KOPT-K1 (cell line): ENCODE data around the gene SCAF1.

ENCODE experiments used
- H3K27ac ChIP-seq: fragments of 200-600 bp; sonication (generic); 2 replicates; pipeline ENCODE4 v1.5.1; 2016; ENCODE audit warnings: antibody characterized with exemption, mild to moderate bottlenecking, low read depth, low read length; ENCODE audit not compliant: poor library complexity, severe bottlenecking
- H3K36me3 ChIP-seq: fragments of 200-600 bp; sonication (generic); 2 replicates; pipeline ENCODE4 v1.5.1; 2017; ENCODE audit warnings: antibody characterized with exemption, mild to moderate bottlenecking, low read length, moderate library complexity; ENCODE audit not compliant: insufficient read depth
- H3K9me3 ChIP-seq: fragments of 200-600 bp; sonication (generic); 2 replicates; pipeline ENCODE4 v1.5.1; 2017; ENCODE audit warnings: antibody characterized with exemption, low read length, mild to moderate bottlenecking; ENCODE audit not compliant: insufficient read depth, poor library complexity, severe bottlenecking

Gene SCAF1

GRCh38 chr19:49651029-49651819 is 9.2 kb downstream of the SCAF1 start:
- Histone ChIP-seq H3K36me3 (peaks cover 91% of the 10 kb centered on the region), H3K9me3 (no peaks in the 10 kb centered on the region), H3K27ac (no peak overlapping the region)

GRCh38 chr19:49651820-49652550 is 10.0 kb downstream of the SCAF1 start:
- no peaks in the 10 kb centered on the region for H3K9me3 ChIP-seq
- H3K27ac ChIP-seq = no peak overlapping the region
- H3K36me3 ChIP-seq = peaks cover 91% of the 10 kb centered on the region

- Histone ChIP-seq H3K36me3 (peaks cover 91% of the 10 kb centered on the region), H3K9me3 (no peaks in the 10 kb centered on the region), H3K27ac (no peak overlapping the region)
Measured at GRCh38 chr19:49652551-49653465, 10.8 kb downstream of the SCAF1 start.

- Histone ChIP-seq H3K36me3 (peaks cover 94% of the 10 kb centered on the region), H3K27ac (no peak overlapping the region), H3K9me3 (no peaks in the 10 kb centered on the region)
Measured at GRCh38 chr19:49653466-49653806, 11.4 kb downstream of the SCAF1 start.

- H3K36me3 ChIP-seq = peaks cover 94% of the 10 kb centered on the region
- H3K9me3 ChIP-seq = no peaks in the 10 kb centered on the region
Measured at GRCh38 chr19:49654581-49654980, 12.6 kb downstream of the SCAF1 start.

GRCh38 chr19:49655570-49656455 is 13.8 kb downstream of the SCAF1 start:
- H3K9me3 ChIP-seq = no peaks in the 10 kb centered on the region
- H3K27ac ChIP-seq = no peak overlapping the region
- peaks cover 95% of the 10 kb centered on the region for H3K36me3 ChIP-seq

More at GRCh38 chr19:49654581-49654980, 12.6 kb downstream of the SCAF1 start:
- no peak overlapping the region for H3K27ac ChIP-seq

- Histone ChIP-seq H3K36me3 (peaks cover 96% of the 10 kb centered on the region), H3K27ac (no peak overlapping the region), H3K9me3 (no peaks in the 10 kb centered on the region)
Measured at GRCh38 chr19:49656456-49657109, 14.6 kb downstream of the SCAF1 start.

- Histone ChIP-seq H3K27ac (no peak overlapping the region), H3K36me3 (peaks cover 100% of the 10 kb centered on the region)
Measured at GRCh38 chr19:49657493-49658138, 15.6 kb downstream of the SCAF1 start.

GRCh38 chr19:49658139-49658517 is 16.1 kb downstream of the SCAF1 start:
- Histone ChIP-seq H3K27ac (no peak overlapping the region), H3K36me3 (peaks cover 100% of the 10 kb centered on the region), H3K9me3 (no peaks in the 10 kb centered on the region)

More at GRCh38 chr19:49657493-49658138, 15.6 kb downstream of the SCAF1 start:
- H3K9me3 ChIP-seq = no peaks in the 10 kb centered on the region

GRCh38 chr19:49658566-49659442 is 16.8 kb downstream of the SCAF1 start:
- H3K9me3 ChIP-seq = no peaks in the 10 kb centered on the region
- no peak overlapping the region for H3K27ac ChIP-seq
- H3K36me3 ChIP-seq = peaks cover 96% of the 10 kb centered on the region

- Histone ChIP-seq H3K9me3 (no peaks in the 10 kb centered on the region), H3K27ac (no peak overlapping the region), H3K36me3 (peaks cover 80% of the 10 kb centered on the region)
Measured at GRCh38 chr19:49660338-49660961, 18.4 kb downstream of the SCAF1 start.

GRCh38 chr19:49662011-49662410 is 20.0 kb downstream of the SCAF1 start:
- peaks cover 64% of the 10 kb centered on the region for H3K36me3 ChIP-seq

More at GRCh38 chr19:49662011-49662410, 20.0 kb downstream of the SCAF1 start:
- no peak overlapping the region for H3K27ac ChIP-seq
- H3K9me3 ChIP-seq = no peaks in the 10 kb centered on the region
